ENCODE results near the gene UBR7.

Gene UBR7

GRCh38 chr14:93183596-93184317 is 23.3 kb upstream of the UBR7 start:
- no peaks in the 10 kb centered on the region for H3K27me3 Mint-ChIP-seq
- peak overlapping the region; percentile 76 for H3K27ac Mint-ChIP-seq
- H3K36me3 Mint-ChIP-seq: peaks cover 4% of the 10 kb centered on the region
- no peaks in the 10 kb centered on the region for H3K9me3 Mint-ChIP-seq (ENCODE audit: low read depth)
- peak overlapping the region; percentile 90 for H3K4me3 Mint-ChIP-seq
- peaks cover 42% of the 10 kb centered on the region for H3K4me1 Mint-ChIP-seq (ENCODE audit: low read depth)

GRCh38 chr14:93184391-93185348 is 22.4 kb upstream of the UBR7 start, which contains the start of the genes LYSET and MOAP1:
LYSET (plus strand) TSS chr14:93185317; CDS start chr14:93185406, 89 bp downstream.
MOAP1 (minus strand) TSS chr14:93184897; CDS start chr14:93184242, 655 bp downstream.
- H3K4me3 Mint-ChIP-seq: peak within 1 kb of the TSS; percentile 97
- H3K27ac Mint-ChIP-seq: peak within 1 kb of the TSS; percentile 95
- H3K4me1 Mint-ChIP-seq (ENCODE audit: low read depth): peaks cover 45% of the 10 kb centered on the region
- H3K27me3 Mint-ChIP-seq: no peaks in the 10 kb centered on the region
- no peaks in the 10 kb centered on the region for H3K9me3 Mint-ChIP-seq (ENCODE audit: low read depth)
- peaks cover 4% of the 10 kb centered on the region for H3K36me3 Mint-ChIP-seq

- Mint-ChIP-seq H3K27ac (peak overlapping the region; percentile 95), H3K36me3 (peaks cover 7% of the 10 kb centered on the region), H3K4me1 (ENCODE audit: low read depth) (peaks cover 47% of the 10 kb centered on the region), H3K27me3 (no peaks in the 10 kb centered on the region), H3K9me3 (ENCODE audit: low read depth) (no peaks in the 10 kb centered on the region), H3K4me3 (peak overlapping the region; percentile 97)
Measured at GRCh38 chr14:93185349-93185720, 21.7 kb upstream of the UBR7 start.

GRCh38 chr14:93186466-93186865 is 20.6 kb upstream of the UBR7 start:
- H3K4me1 Mint-ChIP-seq (ENCODE audit: low read depth): peaks cover 49% of the 10 kb centered on the region
- H3K36me3 Mint-ChIP-seq: peaks cover 7% of the 10 kb centered on the region
- H3K27me3 Mint-ChIP-seq: no peaks in the 10 kb centered on the region
- peak overlapping the region; percentile 76 for H3K4me3 Mint-ChIP-seq
- peak overlapping the region; percentile 46 for H3K27ac Mint-ChIP-seq
- H3K9me3 Mint-ChIP-seq (ENCODE audit: low read depth): no peaks in the 10 kb centered on the region

GRCh38 chr14:93186956-93187355 is 20.1 kb upstream of the UBR7 start:
- Mint-ChIP-seq H3K27me3 (no peaks in the 10 kb centered on the region), H3K4me3 (peak overlapping the region; percentile 76), H3K4me1 (ENCODE audit: low read depth) (peaks cover 46% of the 10 kb centered on the region), H3K36me3 (peaks cover 5% of the 10 kb centered on the region), H3K27ac (no peak overlapping the region), H3K9me3 (ENCODE audit: low read depth) (no peaks in the 10 kb centered on the region)

GRCh38 chr14:93195316-93195999 is 11.6 kb upstream of the UBR7 start:
- H3K4me1 Mint-ChIP-seq (ENCODE audit: low read depth): peaks cover 2% of the 10 kb centered on the region
- H3K9me3 Mint-ChIP-seq (ENCODE audit: low read depth): no peaks in the 10 kb centered on the region
- no peaks in the 10 kb centered on the region for H3K27me3 Mint-ChIP-seq
- H3K36me3 Mint-ChIP-seq: peaks cover 5% of the 10 kb centered on the region
- H3K4me3 Mint-ChIP-seq: no peak overlapping the region
- no peak overlapping the region for H3K27ac Mint-ChIP-seq

GRCh38 chr14:93199031-93199430 is 8.0 kb upstream of the UBR7 start:
- H3K9me3 Mint-ChIP-seq (ENCODE audit: low read depth): no peaks in the 10 kb centered on the region
- peaks cover 5% of the 10 kb centered on the region for H3K36me3 Mint-ChIP-seq
- H3K4me1 Mint-ChIP-seq (ENCODE audit: low read depth): peaks cover 12% of the 10 kb centered on the region
- no peaks in the 10 kb centered on the region for H3K27me3 Mint-ChIP-seq
- H3K4me3 Mint-ChIP-seq: no peak overlapping the region
- no peak overlapping the region for H3K27ac Mint-ChIP-seq

GRCh38 chr14:93200553-93200952 is 6.5 kb upstream of the UBR7 start:
- no peaks in the 10 kb centered on the region for H3K27me3 Mint-ChIP-seq
- no peaks in the 10 kb centered on the region for H3K9me3 Mint-ChIP-seq (ENCODE audit: low read depth)
- peaks cover 5% of the 10 kb centered on the region for H3K36me3 Mint-ChIP-seq
- peaks cover 28% of the 10 kb centered on the region for H3K4me1 Mint-ChIP-seq (ENCODE audit: low read depth)
- no peak overlapping the region for H3K4me3 Mint-ChIP-seq
- H3K27ac Mint-ChIP-seq: no peak overlapping the region

- H3K9me3 Mint-ChIP-seq (ENCODE audit: low read depth): no peaks in the 10 kb centered on the region
- H3K27me3 Mint-ChIP-seq: no peaks in the 10 kb centered on the region
- no peak overlapping the region for H3K27ac Mint-ChIP-seq
- H3K4me3 Mint-ChIP-seq: no peak overlapping the region
- peaks cover 34% of the 10 kb centered on the region for H3K4me1 Mint-ChIP-seq (ENCODE audit: low read depth)
- H3K36me3 Mint-ChIP-seq: peaks cover 5% of the 10 kb centered on the region
Measured at GRCh38 chr14:93201155-93201704, 5.8 kb upstream of the UBR7 start.

- Mint-ChIP-seq H3K27me3 (no peaks in the 10 kb centered on the region), H3K36me3 (peaks cover 4% of the 10 kb centered on the region), H3K9me3 (ENCODE audit: low read depth) (no peaks in the 10 kb centered on the region), H3K4me1 (ENCODE audit: low read depth) (peaks cover 46% of the 10 kb centered on the region), H3K27ac (peak overlapping the region; percentile 55), H3K4me3 (peak overlapping the region; percentile 98)
Measured at GRCh38 chr14:93207468-93208308, 632 bp downstream of the UBR7 start.

GRCh38 chr14:93212432-93212831 is 5.4 kb downstream of the UBR7 start:
- no peak overlapping the region for H3K4me3 Mint-ChIP-seq
- no peak overlapping the region for H3K27ac Mint-ChIP-seq
- H3K4me1 Mint-ChIP-seq (ENCODE audit: low read depth): peaks cover 14% of the 10 kb centered on the region
- H3K27me3 Mint-ChIP-seq: no peaks in the 10 kb centered on the region
- peaks cover 6% of the 10 kb centered on the region for H3K36me3 Mint-ChIP-seq
- no peaks in the 10 kb centered on the region for H3K9me3 Mint-ChIP-seq (ENCODE audit: low read depth)

- no peak overlapping the region for H3K27ac Mint-ChIP-seq
- H3K4me1 Mint-ChIP-seq (ENCODE audit: low read depth): no peaks in the 10 kb centered on the region
- no peaks in the 10 kb centered on the region for H3K9me3 Mint-ChIP-seq (ENCODE audit: low read depth)
- no peak overlapping the region for H3K4me3 Mint-ChIP-seq
- H3K27me3 Mint-ChIP-seq: no peaks in the 10 kb centered on the region
- peaks cover 6% of the 10 kb centered on the region for H3K36me3 Mint-ChIP-seq
Measured at GRCh38 chr14:93214598-93214997, 7.5 kb downstream of the UBR7 start.

GRCh38 chr14:93219103-93219726 is 12.2 kb downstream of the UBR7 start:
- Mint-ChIP-seq H3K9me3 (ENCODE audit: low read depth) (no peaks in the 10 kb centered on the region), H3K27me3 (no peaks in the 10 kb centered on the region), H3K4me3 (no peak overlapping the region), H3K36me3 (peaks cover 2% of the 10 kb centered on the region), H3K27ac (no peak overlapping the region), H3K4me1 (ENCODE audit: low read depth) (no peaks in the 10 kb centered on the region)

Measured in activated naive CD8-positive, alpha-beta T cell (primary cell).